Measurements from ENCODE around the gene PRDM1.

Gene PRDM1

GRCh38 chr6:106085984-106086813 lies at the start of gene PRDM1:
Gene PRDM1 (plus strand): TSS chr6:106086336. CDS start chr6:106086554, 218 bp downstream.
- Histone ChIP-seq H3K9ac (ENCODE audit: low read depth, low read length) (peak within 1 kb of the TSS; percentile 45), H3K9me3 (ENCODE audit: insufficient read depth, low read depth, low read length) (no peaks in the 10 kb centered on the region), H3K27ac (ENCODE audit: low read length) (no peak within 1 kb of the TSS), H3K36me3 (ENCODE audit: insufficient read depth, low read depth, low read length) (no peaks in the 10 kb centered on the region; the same call in 1 of the 2 replicates), H3K4me3 (ENCODE audit: low read length) (peak within 1 kb of the TSS; percentile 75), H3K4me1 (ENCODE audit: insufficient read depth, low read length) (peaks cover 20% of the 10 kb centered on the region), H3K27me3 (ENCODE audit: insufficient read depth, low read length) (peaks cover 25% of the 10 kb centered on the region; the same call in 1 of the 2 replicates)

- H3K36me3 ChIP-seq (ENCODE audit: insufficient read depth, low read depth, low read length) = no peaks in the 10 kb centered on the region; the same call in 1 of the 2 replicates
- peaks cover 5% of the 10 kb centered on the region; the same call in 1 of the 2 replicates for H3K9me3 ChIP-seq (ENCODE audit: insufficient read depth, low read depth, low read length)
- H3K4me1 ChIP-seq (ENCODE audit: insufficient read depth, low read length) = no peaks in the 10 kb centered on the region
- H3K27ac ChIP-seq (ENCODE audit: low read length) = no peak overlapping the region
- no peak overlapping the region for H3K9ac ChIP-seq (ENCODE audit: low read depth, low read length)
- H3K27me3 ChIP-seq (ENCODE audit: insufficient read depth, low read length) = no peaks in the 10 kb centered on the region
- no peak overlapping the region for H3K4me3 ChIP-seq (ENCODE audit: low read length)
These were observed 49.1 kb upstream of the PRDM1 start for GRCh38 chr6:106037060-106037459.

DNA sequence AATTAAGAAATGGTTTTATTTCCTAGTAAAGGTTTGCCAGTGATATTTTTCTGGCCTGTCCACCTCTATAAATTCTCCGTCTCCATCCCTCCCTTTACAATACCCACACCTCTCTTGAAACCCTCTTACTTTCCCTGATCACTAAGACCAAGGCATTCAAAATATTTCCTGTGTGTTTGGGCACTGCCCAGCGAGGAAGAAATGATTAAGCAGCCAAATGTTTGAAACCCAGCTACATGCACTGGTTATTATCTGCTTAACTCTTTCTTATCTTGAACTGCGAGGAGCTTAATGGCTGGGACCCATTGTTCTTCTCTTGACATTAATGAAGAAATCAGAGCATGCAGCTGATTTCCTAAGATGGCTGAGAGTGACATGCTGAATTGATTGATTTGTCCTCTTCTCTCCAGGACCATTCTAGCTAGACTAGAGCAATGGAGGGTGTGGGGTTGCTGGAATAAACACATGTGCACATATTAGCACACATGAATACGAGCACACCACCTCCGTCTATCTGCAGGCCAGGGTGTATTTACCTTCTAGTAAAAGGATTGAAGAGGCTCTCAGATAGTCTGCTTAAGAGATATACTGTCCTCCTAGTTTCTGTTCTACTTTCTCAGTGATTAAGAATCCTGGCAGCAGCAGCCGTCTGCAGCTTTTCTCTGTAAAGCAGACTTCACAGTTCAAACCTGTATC lies 46.1 kb upstream of the PRDM1 start:
- H3K36me3 ChIP-seq (ENCODE audit: insufficient read depth, low read depth, low read length) = no peaks in the 10 kb centered on the region; the same call in 1 of the 2 replicates
- no peak overlapping the region for H3K9ac ChIP-seq (ENCODE audit: low read depth, low read length)
- H3K4me3 ChIP-seq (ENCODE audit: low read length) = no peak overlapping the region
- peaks cover 5% of the 10 kb centered on the region; the same call in 1 of the 2 replicates for H3K9me3 ChIP-seq (ENCODE audit: insufficient read depth, low read depth, low read length)
- no peak overlapping the region for H3K27ac ChIP-seq (ENCODE audit: low read length)
- no peaks in the 10 kb centered on the region for H3K27me3 ChIP-seq (ENCODE audit: insufficient read depth, low read length)
- H3K4me1 ChIP-seq (ENCODE audit: insufficient read depth, low read length) = no peaks in the 10 kb centered on the region

DNA sequence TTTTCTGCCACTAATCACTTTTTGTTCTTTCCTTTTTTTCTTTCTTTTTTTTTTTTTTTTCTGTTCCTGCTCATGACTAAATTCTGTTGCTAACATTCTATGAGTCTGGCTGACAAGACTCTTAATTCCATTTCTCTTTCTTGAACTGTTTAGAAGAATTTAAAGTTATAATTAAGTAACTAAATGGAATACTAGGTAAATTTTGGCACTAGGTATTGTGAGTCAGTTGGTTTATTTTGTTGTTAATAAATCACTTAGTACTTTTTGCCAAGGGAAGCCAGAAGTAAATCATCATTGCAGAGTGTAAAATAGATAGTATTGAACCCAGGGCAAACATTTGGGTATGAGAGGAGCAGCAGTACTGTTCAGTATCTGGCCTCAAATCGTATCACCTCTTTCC lies 42.0 kb upstream of the PRDM1 start:
- H3K27ac ChIP-seq (ENCODE audit: low read length) = no peak overlapping the region

GRCh38 chr6:106045077-106045476 lies 41.1 kb upstream of the PRDM1 start:
- H3K9me3 ChIP-seq (ENCODE audit: insufficient read depth, low read depth, low read length) = no peaks in the 10 kb centered on the region
- 0 out of 2 replicates have a peak, but pooled peaks cover 2% of the 10 kb centered on the region for H3K4me1 ChIP-seq (ENCODE audit: insufficient read depth, low read length)
- H3K4me3 ChIP-seq (ENCODE audit: low read length) = no peak overlapping the region
- H3K27ac ChIP-seq (ENCODE audit: low read length) = no peak overlapping the region
- H3K27me3 ChIP-seq (ENCODE audit: insufficient read depth, low read length) = no peaks in the 10 kb centered on the region
- H3K9ac ChIP-seq (ENCODE audit: low read depth, low read length) = no peak overlapping the region
- H3K36me3 ChIP-seq (ENCODE audit: insufficient read depth, low read depth, low read length) = no peaks in the 10 kb centered on the region

More for the DNA sequence above, 42.0 kb upstream of the PRDM1 start:
- 0 out of 2 replicates have a peak, but pooled peaks cover 2% of the 10 kb centered on the region for H3K4me1 ChIP-seq (ENCODE audit: insufficient read depth, low read length)
- no peak overlapping the region for H3K9ac ChIP-seq (ENCODE audit: low read depth, low read length)
- no peak overlapping the region for H3K4me3 ChIP-seq (ENCODE audit: low read length)
- H3K9me3 ChIP-seq (ENCODE audit: insufficient read depth, low read depth, low read length) = no peaks in the 10 kb centered on the region
- H3K36me3 ChIP-seq (ENCODE audit: insufficient read depth, low read depth, low read length) = no peaks in the 10 kb centered on the region
- H3K27me3 ChIP-seq (ENCODE audit: insufficient read depth, low read length) = no peaks in the 10 kb centered on the region

DNA sequence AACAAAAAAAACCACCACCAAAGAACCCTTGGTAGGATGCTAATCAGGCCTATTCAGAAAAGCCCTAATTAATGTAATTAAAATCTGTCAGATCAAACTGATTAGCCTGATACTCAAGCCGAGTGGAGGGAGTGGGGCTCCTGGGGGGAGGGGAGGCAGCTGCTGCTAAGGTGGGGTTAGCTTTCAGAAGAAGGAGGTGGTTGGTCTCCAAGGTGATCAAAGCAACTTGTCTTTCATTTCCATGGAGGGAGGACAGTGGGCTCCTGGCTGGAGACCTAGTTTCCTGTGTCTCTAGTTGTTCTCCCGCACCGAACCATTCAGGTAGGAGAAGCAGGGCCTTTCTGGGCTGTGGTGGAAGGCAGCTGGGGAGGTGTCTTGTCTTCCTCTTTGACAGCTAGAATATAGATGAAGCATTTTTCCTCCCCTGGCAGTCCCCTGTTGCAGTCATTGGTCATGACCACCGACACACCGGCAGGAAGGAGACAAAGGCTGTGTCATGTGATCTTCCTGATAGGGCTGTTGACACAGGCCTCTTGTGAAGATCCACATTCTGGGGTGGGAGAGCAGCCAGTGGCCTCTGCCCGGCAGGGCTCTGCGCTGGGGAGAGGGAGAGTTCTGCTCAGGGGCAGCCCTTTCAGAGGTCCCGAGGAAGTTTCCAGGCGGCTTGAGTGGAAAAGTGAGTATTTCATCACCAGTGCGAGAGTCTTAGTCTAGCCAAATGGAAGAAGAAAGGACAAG lies 39.9 kb upstream of the PRDM1 start:
- H3K27ac ChIP-seq (ENCODE audit: low read length) = no peak overlapping the region
- H3K4me3 ChIP-seq (ENCODE audit: low read length) = no peak overlapping the region
- no peaks in the 10 kb centered on the region for H3K9me3 ChIP-seq (ENCODE audit: insufficient read depth, low read depth, low read length)
- peaks cover 6% of the 10 kb centered on the region; the same call in 1 of the 2 replicates for H3K4me1 ChIP-seq (ENCODE audit: insufficient read depth, low read length)
- H3K36me3 ChIP-seq (ENCODE audit: insufficient read depth, low read depth, low read length) = no peaks in the 10 kb centered on the region
- H3K27me3 ChIP-seq (ENCODE audit: insufficient read depth, low read length) = no peaks in the 10 kb centered on the region
- no peak overlapping the region for H3K9ac ChIP-seq (ENCODE audit: low read depth, low read length)

DNA sequence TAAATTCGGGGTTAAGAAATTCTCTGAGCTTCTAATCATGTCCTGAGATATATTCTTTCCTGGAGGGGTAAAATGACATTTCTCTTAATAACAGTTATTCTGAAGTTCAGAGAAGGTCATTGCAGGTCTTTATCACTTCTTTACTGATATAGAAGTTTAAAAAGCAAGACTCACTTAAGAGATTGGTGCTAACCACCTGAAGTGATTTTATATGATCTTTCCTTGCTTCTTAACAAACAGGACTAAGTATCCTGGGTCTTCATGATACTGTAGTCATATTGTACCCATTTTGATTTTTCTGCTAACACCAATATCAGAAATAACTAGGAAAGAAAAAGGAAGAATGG lies 39.3 kb upstream of the PRDM1 start:
- H3K27ac ChIP-seq (ENCODE audit: low read length) = no peak overlapping the region
- H3K36me3 ChIP-seq (ENCODE audit: insufficient read depth, low read depth, low read length) = no peaks in the 10 kb centered on the region
- peaks cover 12% of the 10 kb centered on the region; the same call in 1 of the 2 replicates for H3K4me1 ChIP-seq (ENCODE audit: insufficient read depth, low read length)
- H3K27me3 ChIP-seq (ENCODE audit: insufficient read depth, low read length) = no peaks in the 10 kb centered on the region
- H3K9ac ChIP-seq (ENCODE audit: low read depth, low read length) = no peak overlapping the region
- H3K4me3 ChIP-seq (ENCODE audit: low read length) = no peak overlapping the region
- H3K9me3 ChIP-seq (ENCODE audit: insufficient read depth, low read depth, low read length) = no peaks in the 10 kb centered on the region

- no peak overlapping the region for H3K27ac ChIP-seq (ENCODE audit: low read length)
- no peaks in the 10 kb centered on the region for H3K27me3 ChIP-seq (ENCODE audit: insufficient read depth, low read length)
These were observed 37.8 kb upstream of the PRDM1 start for GRCh38 chr6:106048336-106048735.

DNA sequence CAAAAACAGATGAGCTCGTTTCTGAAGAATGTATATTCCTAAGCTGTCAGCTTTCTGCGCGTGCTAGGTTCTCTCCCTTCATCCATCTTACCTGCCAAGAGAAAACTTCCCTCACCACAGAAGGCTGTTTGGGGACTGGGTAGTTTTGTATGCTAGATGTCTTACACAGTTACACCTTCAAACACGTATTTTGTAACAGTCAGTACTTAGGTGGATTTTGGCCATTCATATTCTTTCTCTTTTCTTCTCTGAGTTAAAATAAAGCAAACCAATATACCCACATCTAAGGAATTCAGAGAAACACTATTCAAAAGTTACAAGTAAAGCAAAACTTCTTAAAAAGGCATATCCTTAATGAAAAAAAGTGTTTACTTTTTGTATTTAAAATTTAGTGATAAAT lies 35.6 kb upstream of the PRDM1 start:
- H3K4me3 ChIP-seq (ENCODE audit: low read length) = no peak overlapping the region
- no peaks in the 10 kb centered on the region for H3K36me3 ChIP-seq (ENCODE audit: insufficient read depth, low read depth, low read length)
- no peak overlapping the region for H3K9ac ChIP-seq (ENCODE audit: low read depth, low read length)
- no peak overlapping the region for H3K27ac ChIP-seq (ENCODE audit: low read length)
- no peaks in the 10 kb centered on the region for H3K27me3 ChIP-seq (ENCODE audit: insufficient read depth, low read length)
- no peaks in the 10 kb centered on the region for H3K9me3 ChIP-seq (ENCODE audit: insufficient read depth, low read depth, low read length)
- peaks cover 15% of the 10 kb centered on the region; the same call in 1 of the 2 replicates for H3K4me1 ChIP-seq (ENCODE audit: insufficient read depth, low read length)

More at GRCh38 chr6:106048336-106048735, 37.8 kb upstream of the PRDM1 start:
- Histone ChIP-seq H3K9ac (ENCODE audit: low read depth, low read length) (no peak overlapping the region), H3K9me3 (ENCODE audit: insufficient read depth, low read depth, low read length) (no peaks in the 10 kb centered on the region), H3K4me1 (ENCODE audit: insufficient read depth, low read length) (peaks cover 15% of the 10 kb centered on the region; the same call in 1 of the 2 replicates), H3K36me3 (ENCODE audit: insufficient read depth, low read depth, low read length) (no peaks in the 10 kb centered on the region), H3K4me3 (ENCODE audit: low read length) (no peak overlapping the region)

DNA sequence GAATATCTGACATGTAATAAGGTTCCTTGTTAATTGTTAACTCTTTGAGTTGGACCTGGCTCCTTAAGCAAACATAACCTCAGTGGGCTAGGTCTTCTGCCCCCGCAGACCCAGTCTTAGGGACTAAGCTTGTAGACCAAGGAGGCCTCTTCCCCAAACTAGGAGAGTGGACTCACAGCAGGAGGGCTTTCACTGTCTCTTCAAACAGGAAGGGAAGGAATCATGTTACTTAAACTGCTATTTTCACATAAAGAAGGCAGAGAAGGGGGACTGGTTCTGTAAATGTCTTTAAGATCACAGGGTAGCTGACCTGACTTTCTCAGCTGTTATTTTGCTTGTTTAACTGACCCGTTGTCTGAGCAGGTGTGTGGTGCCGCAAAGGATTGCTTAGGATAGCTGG lies 34.9 kb upstream of the PRDM1 start:
- H3K9ac ChIP-seq (ENCODE audit: low read depth, low read length) = peak overlapping the region; percentile 11; the same call in 1 of the 2 replicates
- no peaks in the 10 kb centered on the region for H3K9me3 ChIP-seq (ENCODE audit: insufficient read depth, low read depth, low read length)
- H3K4me3 ChIP-seq (ENCODE audit: low read length) = peak overlapping the region; percentile 40; the same call in 1 of the 2 replicates
- peaks cover 16% of the 10 kb centered on the region; the same call in 1 of the 2 replicates for H3K4me1 ChIP-seq (ENCODE audit: insufficient read depth, low read length)
- H3K27me3 ChIP-seq (ENCODE audit: insufficient read depth, low read length) = no peaks in the 10 kb centered on the region
- no peaks in the 10 kb centered on the region for H3K36me3 ChIP-seq (ENCODE audit: insufficient read depth, low read depth, low read length)
- no peak overlapping the region for H3K27ac ChIP-seq (ENCODE audit: low read length)

- no peaks in the 10 kb centered on the region for H3K36me3 ChIP-seq (ENCODE audit: insufficient read depth, low read depth, low read length)
- no peak overlapping the region for H3K4me3 ChIP-seq (ENCODE audit: low read length)
- H3K27me3 ChIP-seq (ENCODE audit: insufficient read depth, low read length) = no peaks in the 10 kb centered on the region
- H3K4me1 ChIP-seq (ENCODE audit: insufficient read depth, low read length) = peaks cover 16% of the 10 kb centered on the region; the same call in 1 of the 2 replicates
- H3K9me3 ChIP-seq (ENCODE audit: insufficient read depth, low read depth, low read length) = no peaks in the 10 kb centered on the region
- H3K27ac ChIP-seq (ENCODE audit: low read length) = no peak overlapping the region
- no peak overlapping the region for H3K9ac ChIP-seq (ENCODE audit: low read depth, low read length)
These were observed 32.5 kb upstream of the PRDM1 start for GRCh38 chr6:106053484-106054205.

Data from iPS-20b (cell line).